ENCODE data around the gene HIGD2A.

The HIGD2A gene

GRCh38 chr5:176388444-176389134 lies at the start of gene HIGD2A, which contains the start of gene NOP16:
TSS of gene HIGD2A (plus strand) at chr5:176388751. CDS start at chr5:176388820, 69 bp downstream.
TSS of gene NOP16 (minus strand) at chr5:176388598. CDS start at chr5:176388539, 59 bp downstream.
- in situ Hi-C loops (cut with HindIII; ENCODE audit: low sequenced_read_pairs), result no loop called here
- peak within 1 kb of the TSS; percentile 95 for H3K4me3 ChIP-seq (ENCODE audit: low read depth, low read length)
- no peak for TF ChIP-seq CTCF (IDR thresholded peaks at IDR 0.05; ENCODE audit: low read depth, low read length, missing control alignments)
- DNase-seq (ENCODE audit: low read depth), result peak; percentile 97

- in situ Hi-C loops (cut with HindIII; ENCODE audit: low sequenced_read_pairs), result no loop called here
Measured at GRCh38 chr5:176339304-176339703, 49.2 kb upstream of the HIGD2A start.

GRCh38 chr5:176341325-176342157 lies 47.0 kb upstream of the HIGD2A start:
- H3K4me3 ChIP-seq (ENCODE audit: low read depth, low read length), result no peak overlapping the region
- DNase-seq (ENCODE audit: low read depth), result no peak
- TF ChIP-seq CTCF (IDR thresholded peaks at IDR 0.05; ENCODE audit: low read depth, low read length, missing control alignments), result no peak
- in situ Hi-C loops (cut with HindIII; ENCODE audit: low sequenced_read_pairs), result no loop called here

More at GRCh38 chr5:176339304-176339703, 49.2 kb upstream of the HIGD2A start:
- no peak overlapping the region for H3K4me3 ChIP-seq (ENCODE audit: low read depth, low read length)
- no peak for DNase-seq (ENCODE audit: low read depth)
- no peak for TF ChIP-seq CTCF (IDR thresholded peaks at IDR 0.05; ENCODE audit: low read depth, low read length, missing control alignments)

- no peak for DNase-seq (ENCODE audit: low read depth)
- no peak overlapping the region for H3K4me3 ChIP-seq (ENCODE audit: low read depth, low read length)
- no peak for TF ChIP-seq CTCF (IDR thresholded peaks at IDR 0.05; ENCODE audit: low read depth, low read length, missing control alignments)
- in situ Hi-C loops (cut with HindIII; ENCODE audit: low sequenced_read_pairs), result no loop called here
Measured at GRCh38 chr5:176342158-176342483, 46.4 kb upstream of the HIGD2A start.

- no peak for TF ChIP-seq CTCF (IDR thresholded peaks at IDR 0.05; ENCODE audit: low read depth, low read length, missing control alignments)
- in situ Hi-C loops (cut with HindIII; ENCODE audit: low sequenced_read_pairs), result no loop called here
- DNase-seq (ENCODE audit: low read depth), result no peak
- no peak overlapping the region for H3K4me3 ChIP-seq (ENCODE audit: low read depth, low read length)
Measured at GRCh38 chr5:176342766-176343458, 45.6 kb upstream of the HIGD2A start.

- DNase-seq (ENCODE audit: low read depth), result no peak
- no peak overlapping the region for H3K4me3 ChIP-seq (ENCODE audit: low read depth, low read length)
- in situ Hi-C loops (cut with HindIII; ENCODE audit: low sequenced_read_pairs), result no loop called here
- TF ChIP-seq CTCF (IDR thresholded peaks at IDR 0.05; ENCODE audit: low read depth, low read length, missing control alignments), result no peak
Measured at GRCh38 chr5:176350416-176350815, 38.1 kb upstream of the HIGD2A start.

All from astrocyte of the cerebellum (primary cell).